Prostate gland (tissue), 2 donors: Measurements from ENCODE around the gene F2R. TPM values are rescaled to one million over a fixed set of nuclear protein-coding genes. Genes with fewer than 3 reads are reported as not detected.

ENCODE experiments used
- DNase-seq: peaks from one replicate; pipeline ENCODE4 v3.0.0-alpha.2; 2019; ENCODE audit warnings: low spot score
- H3K27ac ChIP-seq, 2 donors: fragments of 200-600 bp; sonication (generic); 2 replicates each; pipeline ENCODE4 v1.5.1; 2017 to 2019
- H3K27me3 ChIP-seq: fragments of 200-600 bp; sonication (generic); replicated peaks from 2 replicates; pipeline ENCODE4 v1.5.1; 2019; ENCODE audit not compliant: insufficient read depth
- H3K36me3 ChIP-seq, 2 donors: fragments of 200-600 bp; sonication (generic); 1 replicate in 1 of 2; 2 replicates in 1 of 2; pipeline versions ENCODE4 v1.5.1 to v1.8.1; 2017 to 2019
- H3K4me1 ChIP-seq: fragments of 200-600 bp; sonication (generic); replicated peaks from 2 replicates; pipeline ENCODE4 v1.5.1; 2019
- H3K4me3 ChIP-seq, 2 donors: fragments of 200-600 bp; sonication (generic); 2 replicates each; pipeline ENCODE4 v1.5.1; 2017 to 2019
- H3K9me3 ChIP-seq: fragments of 200-600 bp; sonication (generic); 2 replicates; pipeline ENCODE4 v1.5.1; 2017
- POLR2A ChIP-seq: fragments of 450-650 bp; IDR thresholded peaks from one replicate; pipeline ENCODE4 v1.6.1; 2016; ENCODE audit warnings: antibody characterized with exemption, mild to moderate bottlenecking
- POLR2AphosphoS5 ChIP-seq: sonication (generic); formaldehyde crosslinking; IDR thresholded peaks from one replicate; pipeline ENCODE4 v1.6.1; 2017; ENCODE audit warnings: antibody characterized with exemption
- WGBS: methylation state at CpG from one replicate; pipeline ENCODE4 v1.1.5; 2018; 5-methylcytosine and 5-hydroxymethylcytosine counted together
- intact Hi-C: fragments of 100-400 bp; cut with DNase I; formaldehyde crosslinking; loops from one replicate; pipeline ENCODE4 v1.14.2; 2022
- total RNA-seq, 2 donors: library from RNA; depleted of rRNA; stranded (reverse); fragments of >200 nt; gene quantifications; one replicate each; pipeline ENCODE4 v1.1.0, GENCODE V29; 2016
- TF ChIP-seq, protein P1 (sequence below), 4 experiments: fragments of 200-600 bp in 2 of 4; fragments of 450-650 bp in 2 of 4; sonication (generic) in 2 of 4; IDR thresholded peaks; 1 replicate in 3 of 4; 2 replicates in 1 of 4; pipeline ENCODE4 v1.5.1; 2016 to 2019; ENCODE audit warnings: antibody characterized with exemption in 4 of 4, mild to moderate bottlenecking in 2 of 4, moderate library complexity in 2 of 4

The F2R gene
- total RNA-seq, 2 donors from 2014 or later = 4.1 to 22.3 TPM

DNA sequence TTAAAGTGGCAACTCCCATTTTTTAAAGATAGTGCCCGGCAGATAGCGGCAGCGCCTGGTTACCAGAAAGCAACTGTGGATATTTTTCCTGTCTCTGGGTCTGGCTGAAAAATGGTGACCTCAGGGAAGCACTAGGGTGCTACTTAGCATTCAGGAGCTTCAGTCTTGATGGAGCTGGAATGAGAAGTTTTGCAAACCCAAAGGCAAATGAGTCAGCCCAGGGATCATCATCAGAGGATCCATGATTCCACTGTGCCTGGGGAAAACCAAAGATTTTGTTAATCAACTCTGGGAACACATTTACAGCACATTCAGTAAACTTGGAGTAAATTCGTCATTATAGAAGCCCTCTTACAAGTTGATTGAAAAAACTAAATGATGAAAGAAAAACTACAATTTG, 26.7 kb downstream of the F2R start:
- no peaks in the 10 kb centered on the region for H3K36me3 ChIP-seq
- TF ChIP-seq POLR2A = no peak
- TF ChIP-seq, protein P1, sequence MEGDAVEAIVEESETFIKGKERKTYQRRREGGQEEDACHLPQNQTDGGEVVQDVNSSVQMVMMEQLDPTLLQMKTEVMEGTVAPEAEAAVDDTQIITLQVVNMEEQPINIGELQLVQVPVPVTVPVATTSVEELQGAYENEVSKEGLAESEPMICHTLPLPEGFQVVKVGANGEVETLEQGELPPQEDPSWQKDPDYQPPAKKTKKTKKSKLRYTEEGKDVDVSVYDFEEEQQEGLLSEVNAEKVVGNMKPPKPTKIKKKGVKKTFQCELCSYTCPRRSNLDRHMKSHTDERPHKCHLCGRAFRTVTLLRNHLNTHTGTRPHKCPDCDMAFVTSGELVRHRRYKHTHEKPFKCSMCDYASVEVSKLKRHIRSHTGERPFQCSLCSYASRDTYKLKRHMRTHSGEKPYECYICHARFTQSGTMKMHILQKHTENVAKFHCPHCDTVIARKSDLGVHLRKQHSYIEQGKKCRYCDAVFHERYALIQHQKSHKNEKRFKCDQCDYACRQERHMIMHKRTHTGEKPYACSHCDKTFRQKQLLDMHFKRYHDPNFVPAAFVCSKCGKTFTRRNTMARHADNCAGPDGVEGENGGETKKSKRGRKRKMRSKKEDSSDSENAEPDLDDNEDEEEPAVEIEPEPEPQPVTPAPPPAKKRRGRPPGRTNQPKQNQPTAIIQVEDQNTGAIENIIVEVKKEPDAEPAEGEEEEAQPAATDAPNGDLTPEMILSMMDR (IDR thresholded peaks at IDR 0.05) = no peak
- no peak for TF ChIP-seq POLR2AphosphoS5
- H3K27ac ChIP-seq = no peak overlapping the region
- no peaks in the 10 kb centered on the region for H3K9me3 ChIP-seq
- intact Hi-C loops = no loop called here
- no peak for DNase-seq
- H3K27me3 ChIP-seq = no peaks in the 10 kb centered on the region
- 90% methylated on average over 4 of the region's 4 CpGs for WGBS
- H3K4me3 ChIP-seq = no peak overlapping the region
- no peaks in the 10 kb centered on the region for H3K4me1 ChIP-seq

DNA sequence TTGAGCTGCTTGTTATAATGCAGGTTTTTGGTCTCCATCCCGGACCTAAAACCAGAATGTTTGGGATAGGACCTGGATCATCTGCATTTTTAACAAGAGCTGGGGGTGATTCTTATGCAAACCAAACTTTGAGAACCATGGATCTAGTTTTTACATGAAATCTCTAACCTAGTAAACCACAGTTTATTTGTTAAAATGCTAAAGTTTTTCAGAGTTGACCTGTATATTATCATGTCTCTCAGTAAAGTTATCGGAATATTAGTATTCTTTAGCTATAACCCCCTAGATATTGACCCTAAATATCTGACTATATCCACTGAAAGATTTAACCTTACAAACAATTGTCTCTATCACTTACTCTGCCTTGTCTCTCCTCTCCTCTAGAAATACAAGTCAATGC, 28.7 kb downstream of the F2R start:
- intact Hi-C loops = no loop called here
- WGBS = 49% methylated on average over 2 of the region's 2 CpGs
- TF ChIP-seq POLR2AphosphoS5 = no peak
- TF ChIP-seq, protein P1 (IDR thresholded peaks at IDR 0.05) = no peak
- TF ChIP-seq POLR2A = no peak
- no peak for DNase-seq
- Histone ChIP-seq H3K27me3 (no peaks in the 10 kb centered on the region), H3K4me3 (no peak overlapping the region), H3K4me1 (no peaks in the 10 kb centered on the region), H3K9me3 (no peaks in the 10 kb centered on the region), H3K27ac (no peak overlapping the region), H3K36me3 (no peaks in the 10 kb centered on the region)

DNA sequence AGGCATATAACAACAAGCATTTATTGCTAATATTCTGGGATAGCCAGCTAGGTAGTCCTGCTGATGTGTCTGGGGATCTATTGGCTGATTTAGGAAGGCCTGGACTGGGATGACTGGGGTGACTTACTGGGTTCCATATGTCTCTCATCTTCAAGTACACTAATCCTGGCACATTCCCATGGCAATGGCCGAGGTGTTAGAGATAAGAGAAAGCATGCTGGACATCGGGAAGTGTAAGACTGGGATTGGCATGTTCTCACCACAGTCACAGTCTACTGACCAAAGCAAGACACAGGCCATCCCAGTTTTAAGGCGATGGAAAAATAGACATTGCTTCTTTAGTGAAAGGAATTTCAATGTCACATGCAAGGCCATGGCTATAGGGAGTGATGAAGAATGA, 29.7 kb downstream of the F2R start:
- DNase-seq = no peak
- Histone ChIP-seq H3K4me1 (no peaks in the 10 kb centered on the region), H3K9me3 (no peaks in the 10 kb centered on the region), H3K36me3 (no peaks in the 10 kb centered on the region), H3K27ac (no peak overlapping the region), H3K4me3 (no peak overlapping the region), H3K27me3 (no peaks in the 10 kb centered on the region)
- WGBS = 78% methylated on average over 3 of the region's 3 CpGs
- no peak for TF ChIP-seq POLR2A
- TF ChIP-seq POLR2AphosphoS5 = no peak
- TF ChIP-seq, protein P1 (IDR thresholded peaks at IDR 0.05) = no peak
- intact Hi-C loops = no loop called here

DNA sequence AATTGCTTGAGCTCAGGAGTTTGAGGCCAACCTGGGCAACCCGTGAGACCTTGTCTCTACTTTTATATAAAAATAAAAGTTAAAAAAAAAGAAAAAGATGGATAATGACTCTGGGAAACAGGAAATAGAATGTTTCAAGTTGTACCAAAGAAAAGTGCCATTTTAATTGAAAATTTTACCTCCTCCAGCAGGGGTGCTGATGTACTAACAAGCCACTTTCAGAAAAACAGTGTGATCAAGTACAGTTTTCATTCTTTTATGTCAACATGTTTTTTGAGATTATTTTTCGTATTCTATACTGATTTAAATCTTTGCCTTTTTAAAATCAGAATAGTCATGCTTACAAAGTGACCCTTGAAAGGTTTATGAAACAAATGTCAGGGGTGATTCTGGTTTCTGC, 30.8 kb downstream of the F2R start:
- no peaks in the 10 kb centered on the region for H3K27me3 ChIP-seq
- H3K27ac ChIP-seq = no peak overlapping the region
- 75% methylated on average over 2 of the region's 2 CpGs for WGBS
- no peaks in the 10 kb centered on the region for H3K4me1 ChIP-seq
- no peak overlapping the region for H3K4me3 ChIP-seq
- no peak for DNase-seq
- no peaks in the 10 kb centered on the region for H3K36me3 ChIP-seq
- no peak for TF ChIP-seq POLR2A
- H3K9me3 ChIP-seq = no peaks in the 10 kb centered on the region
- intact Hi-C loops = no loop called here

DNA sequence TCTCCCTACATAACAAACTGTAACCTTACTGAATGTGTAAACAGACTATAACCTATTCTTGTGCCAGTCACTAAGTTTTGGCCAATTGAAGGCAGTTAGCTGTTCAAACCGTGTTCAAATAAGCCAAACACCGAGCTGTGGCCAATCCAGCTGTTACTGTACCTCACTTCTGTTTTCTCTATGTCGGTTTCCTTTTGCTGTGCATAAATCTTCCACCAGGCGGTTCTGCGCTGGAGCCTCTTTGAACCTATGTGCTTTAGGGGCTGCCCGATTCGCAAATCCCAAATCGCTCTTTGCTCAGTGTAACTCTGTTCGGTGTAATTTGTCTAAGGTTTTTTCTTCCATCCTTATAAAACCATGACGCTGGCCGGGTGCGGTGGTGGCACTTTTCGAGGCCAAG, 31.8 kb downstream of the F2R start:
- Histone ChIP-seq H3K4me1 (no peaks in the 10 kb centered on the region), H3K9me3 (no peaks in the 10 kb centered on the region), H3K36me3 (no peaks in the 10 kb centered on the region), H3K4me3 (no peak overlapping the region), H3K27me3 (no peaks in the 10 kb centered on the region), H3K27ac (no peak overlapping the region)
- intact Hi-C loops = no loop called here
- TF ChIP-seq POLR2A = no peak
- TF ChIP-seq, protein P1 (IDR thresholded peaks at IDR 0.05) = no peak
- TF ChIP-seq POLR2AphosphoS5 = no peak
- DNase-seq = no peak
- WGBS = 97% methylated on average over 13 of the region's 13 CpGs
